Activated T-cell treated with anti-CD3 and anti-CD28 coated beads for 4 hours (primary cell): ENCODE measurements around the gene HDAC4.
"Not testable (repeated sequence)": the region's sequence is repeated elsewhere in the genome, so short reads cannot be mapped to it uniquely, and the experiment has no call there.

ENCODE experiments used
- DNase-seq: peaks from one replicate; pipeline ENCODE4 v3.0.0-alpha.2; 2020

HDAC4 gene

GRCh38 chr2:239093542-239093941, 307.3 kb downstream of the HDAC4 start:
- DNase-seq = no peak

DNA sequence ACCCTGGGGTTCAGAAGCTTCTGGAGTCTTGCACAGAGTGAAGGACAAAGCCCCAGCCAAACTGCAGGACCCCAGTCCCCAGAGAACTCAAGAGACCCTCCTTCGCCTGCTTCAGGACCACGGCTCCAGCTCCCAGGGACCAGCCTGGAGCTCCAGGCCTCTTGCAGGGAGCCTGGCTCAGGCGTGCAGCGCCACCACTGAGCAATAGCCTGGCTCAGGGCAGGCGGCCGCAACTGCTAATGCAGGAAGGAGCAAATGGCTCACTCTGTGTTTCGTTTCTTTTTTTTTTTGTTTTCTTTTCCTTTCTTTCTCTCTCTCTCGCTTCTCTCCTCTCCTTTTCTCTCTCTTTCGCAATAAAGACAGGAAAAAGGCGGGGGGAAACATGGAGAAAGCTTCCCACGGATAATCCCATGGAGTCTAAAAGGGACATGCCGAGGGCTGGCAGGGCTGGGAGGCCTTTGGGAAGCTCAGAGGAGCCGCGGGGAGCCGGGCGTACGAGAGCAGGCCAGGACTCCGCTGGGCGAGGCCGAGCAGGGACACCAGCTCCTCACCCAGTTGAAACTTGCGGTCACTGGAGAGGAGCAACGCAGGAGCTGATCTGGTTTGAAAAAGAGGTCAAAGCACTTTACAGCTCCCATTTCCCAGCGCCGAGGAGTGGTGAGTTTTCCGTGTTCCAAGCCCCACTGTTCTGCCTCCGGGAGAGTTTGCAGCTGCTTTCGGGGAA, 308.1 kb downstream of the HDAC4 start:
- no peak for DNase-seq

DNA sequence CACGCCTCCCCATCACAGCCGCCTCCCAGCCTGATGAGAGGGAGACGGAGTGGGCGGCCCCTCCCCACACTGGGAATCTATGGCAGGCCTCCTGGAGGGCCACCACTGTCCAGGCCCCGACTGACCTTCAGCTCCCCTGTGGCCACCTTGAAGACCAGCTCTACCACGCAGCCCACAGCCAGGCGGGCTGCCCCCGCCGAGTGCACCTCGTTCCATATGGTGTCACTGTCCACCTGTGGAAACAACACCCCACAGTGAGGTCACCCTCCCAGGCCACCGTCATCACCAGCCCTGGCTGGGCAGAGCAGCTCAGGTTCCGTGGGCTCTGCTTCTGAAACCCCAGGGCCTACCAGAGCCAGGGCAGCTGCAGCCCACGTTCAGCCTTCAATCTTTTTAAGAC, 310.9 kb downstream of the HDAC4 start:
- no peak for DNase-seq

DNA sequence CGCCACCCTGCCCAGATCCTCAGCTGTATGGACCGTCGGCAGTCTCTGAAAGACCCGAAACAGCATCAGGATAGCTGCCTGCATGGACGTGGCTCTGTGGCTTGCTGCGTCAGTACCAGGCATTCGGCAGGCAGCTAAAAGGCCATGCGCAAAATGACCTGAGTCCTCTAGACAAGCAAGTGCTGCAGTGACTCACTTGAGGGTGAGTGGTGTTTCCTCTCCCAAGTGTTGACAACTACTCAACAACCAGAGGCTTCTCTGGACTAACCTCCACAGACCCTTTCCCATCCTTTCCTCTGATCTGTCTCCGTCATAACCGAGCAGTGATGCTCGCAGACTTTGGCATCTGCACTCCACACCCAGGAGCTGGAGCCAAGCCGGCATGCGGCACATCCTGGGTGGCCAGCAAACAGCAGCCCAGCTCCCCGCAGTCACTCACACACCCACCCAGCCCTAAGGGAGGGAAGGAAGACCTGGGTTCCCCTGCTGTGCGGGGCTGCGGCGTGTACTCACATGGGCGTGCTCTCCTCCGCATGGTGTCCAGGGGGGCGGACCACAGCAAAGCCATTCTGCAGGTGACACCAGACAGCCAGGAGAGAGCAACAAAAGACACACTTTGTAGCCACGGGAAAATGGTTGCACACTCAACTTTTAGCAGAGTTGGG, 313.6 kb downstream of the HDAC4 start:
- no peak for DNase-seq

GRCh38 chr2:239086325-239087020, 314.3 kb downstream of the HDAC4 start:
- DNase-seq = no peak

DNA sequence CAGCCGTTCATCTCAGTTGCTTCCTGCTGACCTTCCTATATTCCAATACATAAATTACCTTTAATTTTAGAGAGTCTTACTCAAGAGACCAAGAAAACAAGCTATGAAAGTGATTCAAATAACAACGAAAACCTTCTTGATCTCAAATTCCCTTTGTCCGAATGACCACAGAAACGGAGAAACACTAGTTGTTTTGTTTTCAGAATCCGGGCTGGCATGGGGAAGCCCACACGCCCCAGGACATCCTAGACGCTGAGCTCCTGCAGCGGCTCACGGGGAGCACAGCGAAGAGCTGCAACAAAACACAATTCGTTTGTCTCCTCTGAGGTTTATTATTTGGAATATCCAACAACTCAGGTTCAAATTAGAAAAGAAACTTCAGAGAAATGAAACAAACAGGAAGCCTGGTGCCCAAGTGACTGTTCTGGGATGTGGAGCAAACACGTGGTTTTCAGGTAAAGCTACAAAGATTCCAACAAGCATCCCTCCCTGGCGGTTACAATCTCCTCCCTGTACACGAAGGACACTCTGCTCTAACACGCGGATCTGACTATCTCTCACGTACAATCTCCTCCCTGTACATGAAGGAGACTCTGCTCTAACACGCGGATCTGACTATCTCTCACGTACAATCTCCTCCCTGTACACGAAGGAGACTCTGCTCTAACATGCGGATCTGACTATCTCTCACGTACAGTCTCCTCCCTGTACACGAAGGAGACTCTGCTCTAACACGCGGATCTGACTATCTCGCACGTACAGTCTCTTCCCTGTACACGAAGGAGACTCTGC, 315.4 kb downstream of the HDAC4 start:
- no peak for DNase-seq

- DNase-seq = no peak
Observed at GRCh38 chr2:239084007-239084406, 316.8 kb downstream of the HDAC4 start.

GRCh38 chr2:239082425-239082824, 318.4 kb downstream of the HDAC4 start:
- no peak for DNase-seq

DNA sequence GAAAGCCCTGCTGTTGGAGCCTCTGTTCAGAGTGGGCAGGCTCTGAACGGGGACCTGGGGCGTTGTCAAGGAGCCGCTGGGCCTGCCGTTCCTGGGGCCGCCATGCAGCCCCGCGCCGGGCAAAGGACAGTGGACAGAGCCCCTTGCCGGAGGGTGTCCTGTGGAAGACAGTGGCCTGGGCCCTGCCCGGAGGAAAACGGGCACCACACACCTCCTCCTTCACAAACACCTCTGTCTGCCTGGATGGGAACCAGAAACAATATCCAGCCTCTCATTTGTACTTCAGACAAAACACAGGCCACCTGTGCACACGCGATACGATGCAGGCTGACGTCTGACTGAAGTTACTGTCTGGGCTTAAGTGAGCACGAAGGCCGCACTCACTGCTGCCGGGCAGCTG, 319.2 kb downstream of the HDAC4 start:
- DNase-seq = no peak

DNA sequence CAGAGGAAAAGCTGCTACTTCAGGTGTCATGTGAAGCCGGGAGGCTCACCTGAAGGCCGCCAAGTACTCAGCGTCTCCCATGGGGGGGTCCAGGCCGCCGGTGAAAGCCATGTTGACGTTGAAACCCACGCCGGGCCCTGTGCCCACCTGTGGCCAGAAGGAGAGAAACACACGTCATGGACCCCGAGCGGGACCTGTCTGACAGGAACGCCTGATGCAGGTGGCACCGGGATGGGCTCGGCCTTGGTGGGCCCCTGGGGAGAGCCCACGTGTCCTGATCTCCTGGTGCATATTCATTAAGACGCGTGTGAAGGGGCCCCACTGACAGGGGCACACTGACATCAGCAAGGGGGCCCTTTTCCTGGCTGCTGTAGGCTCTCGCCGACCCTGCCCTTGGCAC, 319.8 kb downstream of the HDAC4 start:
- DNase-seq = no peak

- DNase-seq = no peak
Observed at GRCh38 chr2:239079671-239080294, 321.0 kb downstream of the HDAC4 start.

DNA sequence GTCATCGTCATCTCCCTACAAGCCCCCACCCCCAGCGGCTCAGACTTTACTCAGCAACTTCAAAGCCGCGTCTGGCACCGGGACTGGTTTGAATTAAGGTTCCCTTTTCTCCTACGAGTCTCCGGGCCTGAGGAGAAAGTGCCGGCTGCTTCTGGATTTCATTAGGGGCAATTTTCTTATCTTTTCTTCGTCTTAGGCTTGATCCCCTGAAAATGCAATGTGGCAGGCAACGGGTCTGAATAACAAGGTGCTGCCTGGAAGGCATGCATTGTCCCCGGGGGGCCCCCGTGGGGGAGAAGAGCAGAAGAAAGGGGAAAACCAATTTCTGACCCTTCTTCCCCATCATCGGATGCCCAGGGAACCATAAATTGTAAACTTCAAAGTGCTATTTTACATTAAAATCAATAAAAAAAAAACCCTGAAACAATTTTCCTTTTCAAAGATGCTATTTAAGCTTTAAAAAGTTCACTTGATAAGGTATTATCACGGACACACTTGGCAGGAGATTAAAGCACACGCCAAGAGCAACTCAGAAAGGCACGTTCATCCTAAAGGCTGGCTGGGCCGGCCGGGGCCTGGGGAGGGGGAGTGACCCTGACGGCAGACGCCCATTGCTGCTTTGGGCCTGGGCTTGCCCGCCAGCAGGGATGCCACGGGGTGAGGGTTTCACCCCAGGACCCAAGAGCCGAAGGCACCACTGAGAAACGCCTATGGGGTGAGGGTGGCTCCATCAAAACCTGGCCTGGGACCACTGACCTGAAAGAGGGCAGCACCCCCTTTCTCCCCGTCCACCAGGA, 322.5 kb downstream of the HDAC4 start:
- no peak for DNase-seq

GRCh38 chr2:239077260-239077659, 323.6 kb downstream of the HDAC4 start:
- no peak for DNase-seq

- DNase-seq = no peak
Observed at GRCh38 chr2:239075918-239076758, 324.7 kb downstream of the HDAC4 start.

DNA sequence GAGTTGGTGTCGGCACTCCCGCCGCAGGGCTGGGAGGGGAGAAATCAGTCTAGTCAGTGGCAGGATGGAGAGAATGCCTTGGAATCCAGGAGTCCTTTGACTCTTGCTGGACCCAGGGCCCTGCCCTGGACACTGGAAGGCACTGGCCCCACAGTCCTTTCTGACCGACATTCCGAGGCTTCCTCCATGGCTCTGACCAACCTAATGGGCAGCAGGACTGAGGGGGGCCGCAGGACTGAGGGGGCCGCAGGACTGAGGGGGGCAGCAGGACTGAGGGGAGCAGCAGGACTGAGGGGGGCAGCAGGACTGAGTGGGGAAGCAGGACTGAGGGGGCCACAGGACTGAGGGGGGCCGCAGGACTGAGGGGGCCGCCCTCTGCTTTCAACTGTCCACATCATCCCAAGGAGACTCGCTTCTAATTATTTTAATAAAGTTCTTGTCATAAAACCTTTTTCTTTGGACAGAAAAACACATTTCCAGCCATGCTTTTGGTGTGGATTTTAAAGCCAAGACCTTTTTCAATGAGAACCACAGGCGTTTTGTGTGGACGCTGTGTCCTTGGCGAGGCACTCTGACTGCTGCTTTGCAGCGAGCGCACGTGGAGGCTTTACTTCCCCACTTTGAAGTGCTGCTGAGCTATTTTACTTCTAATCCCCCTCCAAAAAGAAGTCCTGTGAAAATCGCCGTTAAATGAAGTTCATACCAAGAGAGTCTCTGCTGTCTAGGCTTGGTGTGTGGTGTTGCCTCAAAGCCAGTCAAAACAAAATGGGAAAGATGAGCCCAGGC, 326.9 kb downstream of the HDAC4 start:
- no peak for DNase-seq

GRCh38 chr2:239073270-239073669, 327.6 kb downstream of the HDAC4 start:
- no peak for DNase-seq

DNA sequence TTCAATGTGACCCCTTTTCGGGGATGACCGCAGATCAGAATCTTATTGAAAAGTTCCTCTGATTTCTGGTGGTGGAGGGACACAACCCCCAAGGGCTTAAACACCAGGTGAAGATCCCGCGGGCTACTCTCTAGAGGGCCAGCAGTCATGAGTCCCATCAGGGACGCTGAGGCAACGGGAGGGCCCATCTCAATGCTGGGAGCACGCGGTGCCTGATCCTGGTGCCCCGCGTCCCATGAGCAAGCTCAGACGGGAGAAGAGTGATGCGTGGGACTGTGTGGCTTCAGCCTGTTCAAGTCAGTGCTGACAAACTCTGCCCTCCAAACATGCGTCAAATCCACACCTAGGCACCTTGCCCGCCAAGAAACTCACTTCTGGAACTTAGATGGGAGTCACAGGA, 328.0 kb downstream of the HDAC4 start:
- DNase-seq = no peak

DNA sequence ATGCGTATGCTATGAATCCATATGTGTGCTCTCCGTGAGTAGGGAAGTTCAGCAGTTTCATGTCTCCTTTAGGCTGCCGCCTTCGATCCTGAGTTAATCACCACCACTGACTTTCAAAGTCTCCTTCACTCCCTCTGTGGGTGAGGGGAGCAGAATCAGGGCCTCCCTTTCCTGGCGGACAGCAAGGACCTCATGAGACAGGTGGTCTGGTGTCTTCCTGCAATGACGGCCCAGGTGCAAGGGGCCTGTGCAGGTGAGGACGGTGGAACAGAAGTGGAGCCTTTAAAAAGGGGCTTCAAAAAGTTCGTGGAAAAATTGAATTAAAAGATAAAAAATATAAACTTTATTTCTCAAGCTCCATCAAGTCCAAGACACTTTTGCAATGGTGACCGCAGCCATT, 330.4 kb downstream of the HDAC4 start:
- DNase-seq = no peak

DNA sequence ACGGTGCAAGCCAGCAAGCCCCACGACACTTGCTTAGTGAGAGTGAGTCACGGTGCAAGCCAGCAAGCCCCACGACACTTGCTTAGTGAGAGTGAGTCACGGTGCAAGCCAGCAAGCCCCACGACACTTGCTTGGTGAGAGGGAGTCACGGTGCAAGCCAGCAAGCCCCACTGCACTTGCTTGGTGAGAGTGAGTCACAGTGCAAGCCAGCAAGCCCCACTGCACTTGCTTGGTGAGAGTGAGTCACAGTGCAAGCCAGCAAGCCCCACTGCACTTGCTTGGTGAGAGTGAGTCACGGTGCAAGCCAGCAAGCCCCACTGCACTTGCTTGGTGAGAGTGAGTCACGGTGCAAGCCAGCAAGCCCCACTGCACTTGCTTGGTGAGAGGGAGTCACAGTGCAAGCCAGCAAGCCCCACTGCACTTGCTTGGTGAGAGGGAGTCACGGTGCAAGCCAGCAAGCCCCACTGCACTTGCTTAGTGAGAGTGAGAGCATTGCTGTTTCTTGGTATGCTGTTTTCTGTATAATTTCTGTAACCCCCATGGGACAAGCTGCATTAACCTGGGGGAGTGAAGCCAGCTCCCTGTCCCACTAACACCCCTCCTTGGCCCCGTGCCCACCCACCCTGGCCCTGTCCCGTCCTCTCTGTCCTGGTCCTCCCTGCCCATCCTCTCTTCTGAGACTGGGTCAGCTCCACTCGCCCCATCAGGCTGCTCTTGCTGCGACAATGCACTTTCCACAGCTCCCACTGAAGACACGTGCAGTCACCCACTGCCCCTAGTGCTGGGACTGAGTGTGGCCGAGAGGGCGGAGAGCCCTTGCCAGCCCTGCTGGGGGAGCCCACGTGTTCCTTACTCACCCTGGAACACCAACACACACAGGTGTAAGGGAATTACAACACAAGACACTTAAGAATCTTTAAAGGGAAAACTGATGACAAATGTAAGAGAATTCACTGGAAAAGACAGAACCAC, 331.2 kb downstream of the HDAC4 start:
- DNase-seq = not testable (repeated sequence)
